ENCODE measurements around the gene MALRD1.

The MALRD1 gene

GRCh38 chr10:19580691-19581090, 532.1 kb downstream of the MALRD1 start:
- DNase-seq = no peak

DNA sequence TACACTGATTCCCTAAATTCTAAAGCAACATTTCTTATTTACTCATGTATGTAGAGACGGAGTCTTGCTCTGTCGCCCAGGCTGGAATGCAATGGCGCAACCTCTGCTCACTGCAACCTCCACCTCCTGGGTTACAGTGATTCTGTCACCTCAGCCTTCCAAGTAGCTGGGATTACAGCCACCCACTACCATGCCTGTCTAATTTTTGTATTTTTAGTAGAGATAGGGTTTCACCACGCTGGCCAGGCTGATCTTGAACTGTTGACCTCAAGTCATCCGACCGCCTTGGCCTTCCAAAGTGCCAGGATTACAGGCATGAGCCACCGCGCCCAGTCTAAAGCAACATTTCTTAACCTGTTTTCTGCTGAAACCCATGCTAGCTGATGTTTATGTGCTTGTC, 540.0 kb downstream of the MALRD1 start:
- no peak for DNase-seq

- no peak for DNase-seq
Observed at GRCh38 chr10:19592276-19592675, 543.7 kb downstream of the MALRD1 start.

DNA sequence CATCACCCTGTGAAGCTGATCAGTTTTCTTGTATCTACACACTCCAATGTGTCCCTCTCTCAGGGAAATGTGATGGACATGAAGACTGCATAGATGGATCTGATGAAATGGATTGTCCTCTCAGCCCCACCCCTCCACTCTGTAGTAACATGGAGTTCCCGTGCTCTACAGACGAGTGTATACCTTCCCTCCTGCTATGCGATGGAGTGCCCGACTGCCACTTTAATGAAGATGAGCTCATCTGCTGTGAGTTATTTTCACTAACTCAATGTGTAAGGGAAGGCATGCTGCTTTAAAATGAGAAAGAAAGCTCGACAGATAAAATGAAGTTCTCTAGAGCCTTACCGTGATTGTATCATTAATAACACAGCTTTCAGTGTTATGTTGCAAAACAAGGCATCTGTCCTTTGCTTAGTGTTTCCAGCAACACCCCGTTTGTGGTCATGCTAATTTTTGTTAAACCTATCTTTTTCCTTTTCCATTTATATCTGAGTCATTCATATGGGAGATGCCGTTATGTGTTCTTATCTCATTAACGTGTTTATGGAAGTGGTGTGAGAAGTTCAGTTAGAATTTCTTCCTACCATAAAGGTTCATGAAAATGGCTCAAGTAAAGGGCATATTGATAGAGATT, 546.7 kb downstream of the MALRD1 start:
- no peak for DNase-seq

DNA sequence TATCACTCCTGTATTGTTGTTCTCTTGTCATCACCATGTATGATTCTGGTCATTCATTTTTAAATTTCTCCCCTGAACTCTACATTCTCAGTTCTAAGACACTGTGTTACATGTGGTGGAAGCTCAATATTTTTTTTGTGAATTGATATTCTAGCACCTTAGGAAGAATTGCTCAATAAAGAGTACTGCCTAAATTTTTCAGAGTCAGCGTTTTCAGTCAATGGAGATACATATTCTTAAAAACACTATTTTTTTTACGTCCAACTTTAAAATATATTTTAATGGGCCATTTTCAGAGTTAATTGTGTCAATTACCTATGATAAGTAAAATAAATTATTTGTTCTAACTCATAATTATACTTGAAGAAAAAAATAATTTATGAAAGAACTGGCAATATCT, 557.2 kb downstream of the MALRD1 start:
- DNase-seq = no peak

DNA sequence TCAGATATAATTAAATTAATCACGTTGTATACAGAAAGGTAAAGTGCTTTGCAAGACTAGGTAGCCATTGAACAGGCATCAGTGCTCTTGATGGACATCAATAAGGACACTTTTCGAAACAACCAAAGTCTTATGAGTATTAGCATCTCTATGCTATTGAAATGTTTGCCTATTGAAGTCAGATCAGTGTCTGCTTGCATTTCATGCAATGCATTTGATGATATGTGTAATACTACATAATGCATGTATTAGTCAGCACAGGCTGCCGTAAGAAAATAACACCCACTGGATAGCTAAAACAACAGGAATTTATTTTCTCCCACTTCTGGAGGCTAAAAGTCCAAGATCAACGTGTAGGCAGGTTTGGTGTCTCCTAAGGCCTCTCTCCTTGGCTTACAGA, 558.4 kb downstream of the MALRD1 start:
- DNase-seq = no peak

DNA sequence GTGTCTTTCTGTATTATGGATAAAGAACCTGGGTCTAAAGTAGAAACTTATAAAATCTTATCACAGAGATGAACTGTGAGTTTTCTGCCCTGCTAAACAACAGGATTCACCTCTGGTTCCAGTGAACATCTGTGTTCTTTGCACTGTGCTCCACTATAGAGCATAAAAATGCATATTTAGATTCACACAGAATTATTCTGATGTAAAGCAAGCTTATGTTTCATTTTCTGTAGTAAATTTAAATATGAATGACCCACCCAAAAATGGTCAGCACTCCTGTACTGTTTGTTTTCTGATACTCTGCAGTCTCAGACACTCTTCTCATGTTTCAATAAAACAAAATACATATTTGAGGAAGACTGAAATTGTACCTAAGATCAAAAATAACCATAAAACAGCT, 563.2 kb downstream of the MALRD1 start:
- no peak for DNase-seq

- DNase-seq = no peak
Observed at GRCh38 chr10:19616966-19617365, 568.4 kb downstream of the MALRD1 start.

DNA sequence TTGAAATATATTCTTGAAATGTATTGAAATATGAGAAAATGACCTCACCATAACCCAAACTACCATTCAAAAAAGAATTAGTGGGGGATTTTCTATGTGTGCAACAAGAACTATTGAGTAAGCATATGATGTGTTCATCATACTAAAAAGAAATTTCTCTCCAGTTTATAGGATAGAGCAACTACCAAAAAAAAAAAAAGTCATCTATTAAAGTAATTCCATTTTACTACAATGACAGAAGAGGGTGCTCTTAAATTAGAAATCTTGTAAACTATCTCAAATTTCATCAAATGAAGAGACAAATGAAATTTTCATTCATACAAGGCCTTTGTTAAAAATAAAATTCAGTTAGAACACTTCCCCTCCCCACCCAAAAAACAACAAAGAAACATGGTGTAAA, 572.2 kb downstream of the MALRD1 start:
- DNase-seq = no peak

GRCh38 chr10:19623321-19623720, 574.7 kb downstream of the MALRD1 start:
- DNase-seq = no peak

GRCh38 chr10:19626156-19626555, 577.6 kb downstream of the MALRD1 start:
- DNase-seq = no peak

DNA sequence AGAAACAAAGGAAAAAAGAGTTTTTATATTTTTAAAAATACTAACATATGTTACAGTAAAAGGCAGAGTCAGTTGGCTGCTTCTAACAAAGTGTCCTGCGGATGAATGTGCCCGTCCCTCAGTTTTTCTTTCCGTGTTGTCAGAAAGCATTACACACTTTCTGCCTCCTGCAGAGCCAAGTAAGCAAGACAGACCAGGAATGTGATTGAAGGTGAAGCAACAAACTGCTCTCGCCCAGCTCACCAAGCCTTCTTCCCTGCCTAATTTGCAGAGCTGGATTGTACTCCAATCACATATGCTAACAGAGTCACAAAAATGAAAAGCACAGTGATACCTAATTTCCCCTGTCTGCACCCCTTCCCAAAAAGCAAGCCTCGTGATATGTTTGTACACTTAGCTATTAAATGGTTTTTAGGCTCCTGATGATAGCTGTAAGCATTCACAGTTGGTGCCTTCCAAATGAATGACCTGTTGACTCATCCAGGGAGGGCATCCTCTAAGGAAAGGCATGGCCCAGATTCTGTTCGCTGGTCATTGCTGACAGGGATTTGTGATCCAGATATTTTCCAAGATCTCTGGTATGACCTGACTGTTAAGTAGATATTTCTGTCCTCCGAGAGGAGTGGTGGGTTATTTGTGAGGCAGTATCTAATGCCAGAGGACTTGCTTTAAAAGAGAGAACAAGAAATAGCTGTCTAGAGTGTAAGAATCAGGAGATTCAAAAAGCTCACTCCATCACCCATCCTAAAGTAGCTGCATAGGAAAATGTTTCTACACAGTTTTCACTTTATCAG, 580.4 kb downstream of the MALRD1 start:
- no peak for DNase-seq

DNA sequence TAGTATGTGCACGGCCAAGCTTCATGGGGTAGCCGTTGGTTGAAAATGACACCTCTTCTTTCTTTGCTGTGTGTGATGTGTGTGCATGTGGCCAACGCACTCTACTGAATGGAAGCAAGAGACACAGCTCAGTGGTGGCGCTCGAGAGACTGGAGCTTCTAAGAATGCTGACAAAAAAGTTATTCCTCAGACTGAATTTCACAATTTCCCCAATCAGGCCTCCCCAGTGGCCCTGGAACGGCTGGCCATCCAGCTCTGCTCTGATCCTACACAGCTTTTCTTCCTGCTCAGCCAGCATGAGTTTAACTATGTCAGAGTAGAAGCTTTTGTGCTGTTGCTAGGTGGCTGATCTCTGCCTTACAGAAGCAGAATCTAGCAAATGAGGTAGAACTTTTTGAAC, 581.0 kb downstream of the MALRD1 start:
- no peak for DNase-seq

GRCh38 chr10:19634163-19634562, 585.6 kb downstream of the MALRD1 start:
- no peak for DNase-seq

- no peak for DNase-seq
Observed at GRCh38 chr10:19638182-19638895, 589.7 kb downstream of the MALRD1 start.

GRCh38 chr10:19638896-19639233, 590.3 kb downstream of the MALRD1 start:
- DNase-seq = no peak

GRCh38 chr10:19640566-19641263, 592.1 kb downstream of the MALRD1 start:
- DNase-seq = no peak

DNA sequence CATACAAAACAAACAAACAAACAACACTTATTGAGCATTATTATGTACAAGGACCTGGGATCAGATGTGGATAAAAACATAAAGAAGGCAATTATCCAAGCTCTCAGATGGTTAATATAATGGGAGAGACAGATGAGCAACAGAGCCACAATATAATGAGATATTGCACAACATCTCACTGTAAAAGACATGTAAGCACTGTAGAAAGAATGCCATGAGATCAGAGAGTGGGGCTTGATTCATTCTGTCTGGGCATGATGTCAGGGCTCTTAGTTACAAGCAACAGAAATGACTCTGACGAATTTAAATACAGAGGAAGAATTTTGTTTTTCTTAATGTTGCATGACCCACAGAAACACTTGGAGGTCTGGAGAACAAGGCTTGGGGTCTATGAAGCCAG, 602.9 kb downstream of the MALRD1 start:
- no peak for DNase-seq

- DNase-seq = no peak
Observed at GRCh38 chr10:19652750-19653149, 604.1 kb downstream of the MALRD1 start.

- no peak for DNase-seq
Observed at GRCh38 chr10:19653931-19654330, 605.3 kb downstream of the MALRD1 start.

DNA sequence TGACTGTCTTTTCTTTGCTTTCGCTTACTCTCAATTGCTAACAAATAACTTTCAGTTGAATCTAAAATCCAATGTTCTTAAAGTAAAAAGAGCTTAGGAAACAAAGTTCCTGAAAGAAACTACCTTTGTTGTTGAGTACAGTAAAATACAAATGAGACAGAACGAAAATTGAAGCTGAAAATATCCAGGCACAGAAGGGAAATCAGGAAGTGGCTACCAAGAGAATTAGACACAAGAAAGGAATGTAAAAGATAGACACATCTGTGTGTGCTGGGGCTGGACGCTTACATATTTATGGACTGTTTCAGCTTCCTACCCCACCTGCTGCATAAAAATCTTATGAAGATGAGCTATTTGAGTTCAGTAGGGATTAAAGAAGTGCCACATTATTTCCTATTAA, 606.0 kb downstream of the MALRD1 start:
- DNase-seq = no peak

DNA sequence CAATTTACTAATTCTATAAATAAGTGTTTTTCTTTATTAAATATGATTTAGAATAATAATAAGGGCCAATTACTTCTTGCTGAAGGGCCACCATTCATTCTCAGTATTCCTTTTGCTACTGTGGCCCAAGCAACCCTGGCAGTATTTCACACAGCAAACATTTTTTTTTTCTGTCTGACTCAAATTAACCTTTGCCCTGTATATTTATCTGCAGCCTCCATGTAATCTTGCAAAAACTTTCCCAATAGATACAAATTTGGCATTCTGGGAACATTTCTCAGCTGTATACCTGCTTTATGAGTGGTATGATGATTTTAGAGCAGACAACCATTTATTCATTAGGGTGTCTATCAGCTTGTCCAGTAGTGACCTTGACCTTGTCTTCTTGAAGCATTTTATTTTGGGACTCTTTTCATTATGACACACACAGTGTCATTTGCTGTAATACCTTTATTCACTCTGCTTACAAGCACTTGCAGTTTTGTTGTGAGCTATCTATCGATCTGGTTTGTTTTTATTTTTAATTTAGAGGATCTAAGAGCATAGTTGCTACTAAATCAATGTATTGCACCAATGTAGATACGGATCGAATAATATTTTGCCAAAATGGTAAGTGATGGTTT, 607.9 kb downstream of the MALRD1 start:
- DNase-seq = no peak

GRCh38 chr10:19658131-19658530, 609.5 kb downstream of the MALRD1 start:
- DNase-seq = no peak
